Measurements from ENCODE around the gene TMEM131L. TPM values are rescaled to one million over a fixed set of nuclear protein-coding genes. Genes with fewer than 3 reads are reported as not detected.

The TMEM131L gene
- total RNA-seq, 1 donor from 2014 or later: 7.6 TPM

DNA sequence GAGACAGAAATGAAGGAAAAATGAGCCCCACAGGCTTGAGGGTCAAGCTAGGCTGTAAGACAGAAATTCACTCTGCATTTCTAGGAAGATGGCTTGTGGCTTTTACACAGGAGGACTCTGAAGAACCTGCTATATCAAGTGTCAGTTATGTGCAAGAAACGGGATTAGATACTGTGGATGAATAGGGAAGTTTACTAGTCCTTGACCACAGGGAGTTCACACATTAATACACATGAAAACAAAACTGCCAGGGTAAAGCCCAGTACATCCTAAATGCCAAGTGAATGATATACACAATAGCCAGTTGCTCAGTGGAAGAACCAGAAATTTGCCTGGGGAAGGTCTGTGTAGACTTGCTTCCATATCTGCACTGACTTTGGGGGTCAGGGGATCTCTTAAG is 53.5 kb downstream of the TMEM131L start:
- Histone ChIP-seq H3K36me3 (ENCODE audit: control insufficient read depth, insufficient read depth, low read length) (no peaks in the 10 kb centered on the region), H3K27me3 (ENCODE audit: control insufficient read depth, insufficient read depth, low read length) (no peaks in the 10 kb centered on the region), H3K4me3 (ENCODE audit: low read depth, low read length) (no peak overlapping the region)
- no peak for DNase-seq (ENCODE audit: low read depth)
- no peak for TF ChIP-seq CTCF (IDR thresholded peaks at IDR 0.05; ENCODE audit: insufficient read depth, low read length, poor library complexity, severe bottlenecking)

- Histone ChIP-seq H3K36me3 (ENCODE audit: control insufficient read depth, insufficient read depth, low read length) (no peaks in the 10 kb centered on the region), H3K27me3 (ENCODE audit: control insufficient read depth, insufficient read depth, low read length) (no peaks in the 10 kb centered on the region), H3K4me3 (ENCODE audit: low read depth, low read length) (no peak overlapping the region)
- no peak for TF ChIP-seq CTCF (IDR thresholded peaks at IDR 0.05; ENCODE audit: insufficient read depth, low read length, poor library complexity, severe bottlenecking)
- DNase-seq (ENCODE audit: low read depth): no peak
Measured at GRCh38 chr4:153520227-153520626, 54.1 kb downstream of the TMEM131L start.

DNA sequence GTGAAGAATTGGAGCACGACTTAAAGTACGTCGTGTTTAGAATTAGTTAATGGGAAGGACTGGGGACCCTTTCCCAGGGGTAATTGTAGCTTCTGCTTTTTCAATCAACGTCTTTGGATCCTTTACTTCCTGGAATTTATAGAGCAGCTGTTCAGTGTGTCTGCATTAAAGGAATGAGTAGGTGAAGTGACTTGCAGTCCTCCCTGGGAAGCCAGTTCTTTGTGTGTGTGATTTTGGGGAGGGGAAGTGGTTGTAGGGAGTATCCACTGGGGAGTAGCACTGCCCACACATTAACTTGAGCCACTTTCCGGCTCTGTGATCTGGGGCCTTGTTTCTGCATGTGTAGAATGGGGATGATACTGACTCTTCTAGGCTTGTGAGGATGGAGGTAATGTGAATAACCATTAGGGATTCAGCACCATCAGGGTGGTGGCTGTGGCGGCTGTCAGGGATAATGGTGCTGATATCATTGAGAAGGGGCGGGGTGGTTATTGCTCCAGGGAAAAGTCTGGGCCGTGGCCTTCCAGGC is 54.7 kb downstream of the TMEM131L start:
- Histone ChIP-seq H3K27me3 (ENCODE audit: control insufficient read depth, insufficient read depth, low read length) (no peaks in the 10 kb centered on the region), H3K36me3 (ENCODE audit: control insufficient read depth, insufficient read depth, low read length) (no peaks in the 10 kb centered on the region), H3K4me3 (ENCODE audit: low read depth, low read length) (no peak overlapping the region)
- no peak for TF ChIP-seq CTCF (IDR thresholded peaks at IDR 0.05; ENCODE audit: insufficient read depth, low read length, poor library complexity, severe bottlenecking)
- DNase-seq (ENCODE audit: low read depth): no peak

DNA sequence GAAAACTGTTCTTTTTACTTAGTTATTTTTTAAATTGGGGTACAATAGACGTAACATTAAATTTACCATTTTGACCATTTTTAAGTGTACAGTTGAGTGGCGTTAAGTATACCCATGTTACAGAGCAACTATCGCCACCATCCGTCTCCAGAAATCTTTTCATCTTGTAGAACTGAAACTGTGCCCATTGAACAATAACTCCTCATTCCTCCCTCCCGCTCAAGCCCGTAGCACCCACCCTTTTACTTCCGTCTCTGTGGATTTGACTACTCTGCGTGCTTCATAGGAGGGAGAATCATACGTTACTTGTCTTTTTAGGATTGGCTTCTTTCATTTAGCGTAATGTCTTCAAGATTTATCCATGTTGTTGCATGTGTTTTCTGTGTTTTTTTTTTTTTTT is 55.3 kb downstream of the TMEM131L start:
- H3K36me3 ChIP-seq (ENCODE audit: control insufficient read depth, insufficient read depth, low read length): no peaks in the 10 kb centered on the region
- no peak for DNase-seq (ENCODE audit: low read depth)
- H3K4me3 ChIP-seq (ENCODE audit: low read depth, low read length): no peak overlapping the region
- H3K27me3 ChIP-seq (ENCODE audit: control insufficient read depth, insufficient read depth, low read length): no peaks in the 10 kb centered on the region
- no peak for TF ChIP-seq CTCF (IDR thresholded peaks at IDR 0.05; ENCODE audit: insufficient read depth, low read length, poor library complexity, severe bottlenecking)

DNA sequence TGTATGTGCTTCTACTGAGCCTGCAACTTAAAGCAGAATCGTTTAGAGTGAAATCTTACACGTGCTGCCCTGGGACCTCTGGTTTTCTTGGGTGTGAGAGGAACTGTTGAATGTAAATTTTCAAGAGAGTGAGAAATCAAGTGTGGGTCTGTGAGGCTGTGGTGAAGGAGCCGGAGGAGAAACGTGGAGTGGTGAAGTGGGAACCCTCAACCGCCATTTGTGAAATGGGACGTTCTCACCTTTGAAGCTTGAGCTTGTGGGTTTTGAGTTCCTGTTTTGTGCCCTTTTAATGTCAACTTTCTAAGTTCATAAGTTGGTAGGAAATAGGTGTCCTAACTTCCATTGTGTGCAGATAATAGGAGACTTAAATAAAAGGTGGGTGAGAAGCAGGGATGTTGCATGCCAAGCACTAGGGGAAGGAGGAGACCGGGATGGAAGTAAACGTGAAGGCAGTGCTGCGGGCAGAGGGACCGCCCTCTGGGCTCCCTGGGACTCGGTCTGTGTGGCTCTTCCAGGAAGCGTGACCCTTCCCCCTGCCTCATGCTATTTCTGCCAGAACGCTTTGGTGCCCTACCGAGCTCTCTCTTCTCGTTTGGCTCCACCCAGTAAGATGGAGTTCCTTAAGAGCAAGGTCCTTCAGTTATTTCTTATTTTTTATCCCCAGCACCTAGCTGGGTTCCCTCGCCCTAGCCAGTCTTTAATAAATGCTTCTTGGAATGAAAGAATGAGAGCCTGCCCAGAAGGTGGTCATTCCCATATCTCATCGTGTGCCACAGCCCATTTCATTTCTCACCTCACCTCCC is 56.0 kb downstream of the TMEM131L start:
- Histone ChIP-seq H3K27me3 (ENCODE audit: control insufficient read depth, insufficient read depth, low read length) (no peaks in the 10 kb centered on the region), H3K36me3 (ENCODE audit: control insufficient read depth, insufficient read depth, low read length) (no peaks in the 10 kb centered on the region), H3K4me3 (ENCODE audit: low read depth, low read length) (no peak overlapping the region)
- no peak for DNase-seq (ENCODE audit: low read depth)
- TF ChIP-seq CTCF (IDR thresholded peaks at IDR 0.05; ENCODE audit: insufficient read depth, low read length, poor library complexity, severe bottlenecking): no peak

GRCh38 chr4:153522802-153523094 is 56.6 kb downstream of the TMEM131L start:
- TF ChIP-seq CTCF (IDR thresholded peaks at IDR 0.05; ENCODE audit: insufficient read depth, low read length, poor library complexity, severe bottlenecking): no peak

More at GRCh38 chr4:153522802-153523094, 56.6 kb downstream of the TMEM131L start:
- H3K36me3 ChIP-seq (ENCODE audit: control insufficient read depth, insufficient read depth, low read length): no peaks in the 10 kb centered on the region
- no peak for DNase-seq (ENCODE audit: low read depth)
- no peak overlapping the region for H3K4me3 ChIP-seq (ENCODE audit: low read depth, low read length)
- no peaks in the 10 kb centered on the region for H3K27me3 ChIP-seq (ENCODE audit: control insufficient read depth, insufficient read depth, low read length)
